DND-41 (cell line): ENCODE measurements around the gene SORBS1.

Source experiments
- EZH2 ChIP-seq: IDR thresholded peaks from 3 replicates; pipeline ENCODE4 v1.6.1; 2012; ENCODE audit warnings: borderline replicate concordance, low read depth, mild to moderate bottlenecking, moderate library complexity, low read length, inconsistent platforms; ENCODE audit not compliant: severe bottlenecking
- TF ChIP-seq, protein P1 (sequence below): IDR thresholded peaks from 2 replicates; pipeline ENCODE4 v1.5.1; 2012; ENCODE audit warnings: borderline replicate concordance, low read length, moderate library complexity, mild to moderate bottlenecking; ENCODE audit not compliant: poor library complexity, severe bottlenecking; ENCODE audit errors: extremely low read depth

DNA sequence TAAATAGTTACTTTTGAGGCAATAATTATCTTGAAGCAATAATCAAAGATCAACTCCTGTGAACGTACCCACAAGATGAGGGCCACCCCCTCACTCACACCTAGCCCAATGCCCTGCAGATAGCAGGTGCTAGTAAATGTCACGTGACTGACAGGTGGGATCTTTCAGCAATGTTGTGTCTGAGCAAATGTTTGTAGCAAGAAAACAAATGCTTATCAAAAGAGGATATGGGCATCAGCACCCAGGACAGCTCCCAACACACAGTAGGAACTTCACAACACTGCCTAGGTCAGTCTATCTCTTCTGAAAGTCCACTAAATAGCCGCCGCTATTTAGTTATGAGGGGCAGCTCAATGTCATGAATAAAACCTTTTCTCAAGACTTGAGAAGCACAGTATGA, 149.5 kb downstream of the SORBS1 start:
- TF ChIP-seq, protein P1, sequence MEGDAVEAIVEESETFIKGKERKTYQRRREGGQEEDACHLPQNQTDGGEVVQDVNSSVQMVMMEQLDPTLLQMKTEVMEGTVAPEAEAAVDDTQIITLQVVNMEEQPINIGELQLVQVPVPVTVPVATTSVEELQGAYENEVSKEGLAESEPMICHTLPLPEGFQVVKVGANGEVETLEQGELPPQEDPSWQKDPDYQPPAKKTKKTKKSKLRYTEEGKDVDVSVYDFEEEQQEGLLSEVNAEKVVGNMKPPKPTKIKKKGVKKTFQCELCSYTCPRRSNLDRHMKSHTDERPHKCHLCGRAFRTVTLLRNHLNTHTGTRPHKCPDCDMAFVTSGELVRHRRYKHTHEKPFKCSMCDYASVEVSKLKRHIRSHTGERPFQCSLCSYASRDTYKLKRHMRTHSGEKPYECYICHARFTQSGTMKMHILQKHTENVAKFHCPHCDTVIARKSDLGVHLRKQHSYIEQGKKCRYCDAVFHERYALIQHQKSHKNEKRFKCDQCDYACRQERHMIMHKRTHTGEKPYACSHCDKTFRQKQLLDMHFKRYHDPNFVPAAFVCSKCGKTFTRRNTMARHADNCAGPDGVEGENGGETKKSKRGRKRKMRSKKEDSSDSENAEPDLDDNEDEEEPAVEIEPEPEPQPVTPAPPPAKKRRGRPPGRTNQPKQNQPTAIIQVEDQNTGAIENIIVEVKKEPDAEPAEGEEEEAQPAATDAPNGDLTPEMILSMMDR = no peak
- TF ChIP-seq EZH2 = no peak
